WTC11 (cell line): ENCODE measurements around the gene CCT3. TPM values are rescaled to one million over a fixed set of nuclear protein-coding genes. Genes with fewer than 3 reads are reported as not detected.

Source experiments
- ATAC-seq: fragments of 200-7000 bp; cut with Tn5 transposase; 2 replicates; pipeline ENCODE4 v1.10.0; 2021; ENCODE audit warnings: mild to moderate bottlenecking, moderate library complexity
- CTCF ChIA-PET: fragments of 300-600 bp; sonication (Branson Sonifier 250); formaldehyde crosslinking; loops from one replicate; lab custom pipeline; 2021; ENCODE audit warnings: antibody characterized with exemption; lab: Charles Lee
- POLR2A ChIA-PET: fragments of 350-600 bp; sonication (Branson Sonifier 250); formaldehyde crosslinking; loops from one replicate; lab custom pipeline; 2021; ENCODE audit warnings: antibody characterized with exemption; lab: Charles Lee
- DNase-seq: peaks from one replicate; pipeline ENCODE4 v3.0.0; 2021; ENCODE audit warnings: low spot score
- H3K27ac Mint-ChIP-seq: 2 replicates; pipeline ENCODE4 v1.8.0; 2021; ENCODE audit warnings: mixed read lengths
- H3K27me3 Mint-ChIP-seq: 2 replicates; pipeline ENCODE4 v1.8.0; 2021; ENCODE audit warnings: low read depth, mild to moderate bottlenecking, moderate library complexity, mixed read lengths
- H3K36me3 Mint-ChIP-seq: 2 replicates; pipeline ENCODE4 v1.8.0; 2021; ENCODE audit warnings: mixed read lengths
- H3K4me1 Mint-ChIP-seq: 2 replicates; pipeline ENCODE4 v1.8.0; 2022; ENCODE audit warnings: mixed read lengths
- H3K4me3 Mint-ChIP-seq: 2 replicates; pipeline ENCODE4 v1.8.0; 2021; ENCODE audit warnings: mild to moderate bottlenecking, moderate library complexity, mixed read lengths
- H3K9me3 Mint-ChIP-seq: 2 replicates; pipeline ENCODE4 v1.8.0; 2021; ENCODE audit warnings: mixed read lengths
- CREM ChIP-seq: sonication (generic); formaldehyde crosslinking; IDR thresholded peaks from 2 replicates; pipeline ENCODE4 v1.8.1; 2022; ENCODE audit warnings: mild to moderate bottlenecking, missing genetic modification reagents, moderate library complexity
- GABPB1 ChIP-seq: sonication (generic); formaldehyde crosslinking; IDR thresholded peaks from 2 replicates; pipeline ENCODE4 v1.8.1; 2023; ENCODE audit warnings: mild to moderate bottlenecking, missing genetic modification reagents
- IRF2 ChIP-seq: sonication (generic); formaldehyde crosslinking; IDR thresholded peaks from 2 replicates; pipeline ENCODE4 v1.8.0; 2022; ENCODE audit warnings: low read depth, missing genetic modification reagents, borderline replicate concordance
- JAZF1 ChIP-seq: fragments of 250-450 bp; sonication (Bioruptor Pico); IDR thresholded peaks from 2 replicates; pipeline ENCODE4 v1.9.0; 2021; ENCODE audit warnings: moderate library complexity, mild to moderate bottlenecking, inconsistent platforms
- MXD4 ChIP-seq: fragments of 250-450 bp; sonication (Bioruptor Pico); IDR thresholded peaks from 2 replicates; pipeline ENCODE4 v1.8.0; 2021; ENCODE audit warnings: mild to moderate bottlenecking, moderate library complexity, borderline replicate concordance
- NFE2L1 ChIP-seq: sonication (generic); formaldehyde crosslinking; IDR thresholded peaks from 2 replicates; pipeline ENCODE4 v1.8.1; 2023; ENCODE audit warnings: missing genetic modification reagents
- NR2C2 ChIP-seq: sonication (generic); formaldehyde crosslinking; IDR thresholded peaks from 2 replicates; pipeline ENCODE4 v1.8.0; 2022; ENCODE audit warnings: mild to moderate bottlenecking, missing genetic modification reagents
- PRRX2 ChIP-seq: fragments of 250-450 bp; sonication (Bioruptor Pico); IDR thresholded peaks from 2 replicates; pipeline ENCODE4 v1.8.0; 2021; ENCODE audit warnings: mild to moderate bottlenecking
- TCF7 ChIP-seq: sonication (generic); formaldehyde crosslinking; IDR thresholded peaks from 2 replicates; pipeline ENCODE4 v1.8.0; 2022; ENCODE audit warnings: mild to moderate bottlenecking, low read depth, missing genetic modification reagents, moderate library complexity
- TEAD4 ChIP-seq: sonication (generic); formaldehyde crosslinking; IDR thresholded peaks from 2 replicates; pipeline ENCODE4 v1.8.0; 2022; ENCODE audit warnings: mild to moderate bottlenecking, missing genetic modification reagents
- ZNF121 ChIP-seq: sonication (generic); formaldehyde crosslinking; IDR thresholded peaks from 2 replicates; pipeline ENCODE4 v1.8.0; 2023; ENCODE audit warnings: missing genetic modification reagents
- ZNF232 ChIP-seq: sonication (generic); formaldehyde crosslinking; IDR thresholded peaks from 2 replicates; pipeline ENCODE4 v1.8.0; 2022; ENCODE audit warnings: mild to moderate bottlenecking, missing genetic modification reagents
- total RNA-seq: library from RNA; stranded (reverse); gene quantifications from 3 replicates; pipeline ENCODE4 v1.2.3, GENCODE V29; 2021
- TF ChIP-seq, protein P1 (sequence below): sonication (generic); formaldehyde crosslinking; IDR thresholded peaks from 2 replicates; pipeline ENCODE4 v1.8.1; 2022; ENCODE audit warnings: mild to moderate bottlenecking, missing genetic modification reagents, moderate library complexity, borderline replicate concordance
- TF ChIP-seq, protein P2 (sequence below): sonication (generic); formaldehyde crosslinking; IDR thresholded peaks from 2 replicates; pipeline ENCODE4 v1.8.1; 2023; ENCODE audit warnings: mild to moderate bottlenecking, missing genetic modification reagents, borderline replicate concordance
- TF ChIP-seq, protein P3 (sequence below): fragments of 250-450 bp; sonication (Bioruptor Pico); IDR thresholded peaks from 2 replicates; pipeline ENCODE4 v1.8.0; 2021; ENCODE audit warnings: mild to moderate bottlenecking
- TF ChIP-seq, protein P4 (sequence below): sonication (generic); formaldehyde crosslinking; IDR thresholded peaks from 2 replicates; pipeline ENCODE4 v1.8.1; 2023; ENCODE audit warnings: mild to moderate bottlenecking, moderate library complexity, missing genetic modification reagents
- TF ChIP-seq, protein P5 (sequence below): sonication (generic); formaldehyde crosslinking; IDR thresholded peaks from 2 replicates; pipeline ENCODE4 v1.8.1; 2022; ENCODE audit warnings: low read depth, mild to moderate bottlenecking, moderate library complexity, missing genetic modification reagents, borderline replicate concordance
- TF ChIP-seq, protein P6 (sequence below): sonication (generic); formaldehyde crosslinking; IDR thresholded peaks from 2 replicates; pipeline ENCODE4 v1.8.1; 2023; ENCODE audit warnings: mild to moderate bottlenecking, missing genetic modification reagents, moderate library complexity
- TF ChIP-seq, protein P7 (sequence below): sonication (generic); formaldehyde crosslinking; IDR thresholded peaks from 2 replicates; pipeline ENCODE4 v1.8.1; 2023; ENCODE audit warnings: mild to moderate bottlenecking, missing genetic modification reagents
- TF ChIP-seq, protein P8 (sequence below): fragments of 250-450 bp; sonication (Bioruptor Pico); IDR thresholded peaks from 2 replicates; pipeline ENCODE4 v1.9.0; 2021; ENCODE audit warnings: mild to moderate bottlenecking
- TF ChIP-seq, protein P9 (sequence below): sonication (generic); formaldehyde crosslinking; IDR thresholded peaks from 2 replicates; pipeline ENCODE4 v1.8.0; 2023; ENCODE audit warnings: missing genetic modification reagents

The CCT3 gene
- total RNA-seq, 1 experiment from 2014 or later = 479 TPM

DNA sequence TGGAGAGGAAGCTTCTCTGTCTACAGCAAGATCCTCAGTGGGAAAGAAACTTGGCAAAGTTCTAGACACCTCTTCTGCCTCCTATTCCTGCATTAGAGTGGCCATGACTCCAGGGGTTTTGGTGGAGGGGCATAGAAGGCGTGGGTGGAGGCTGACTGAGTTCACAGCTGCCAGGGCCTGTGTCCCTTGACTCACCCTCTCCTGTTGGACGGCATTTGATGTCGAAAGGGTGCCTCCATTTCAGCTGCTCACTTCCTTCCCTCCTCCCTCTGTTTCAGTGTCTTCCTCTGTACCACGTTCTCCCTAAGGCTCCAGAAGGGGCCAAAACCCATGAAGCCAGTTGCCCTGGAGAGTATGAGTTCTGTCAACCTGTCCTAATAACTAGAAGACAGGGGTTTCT is 53.3 kb downstream of the CCT3 start (continued):
- TF ChIP-seq, protein P1, sequence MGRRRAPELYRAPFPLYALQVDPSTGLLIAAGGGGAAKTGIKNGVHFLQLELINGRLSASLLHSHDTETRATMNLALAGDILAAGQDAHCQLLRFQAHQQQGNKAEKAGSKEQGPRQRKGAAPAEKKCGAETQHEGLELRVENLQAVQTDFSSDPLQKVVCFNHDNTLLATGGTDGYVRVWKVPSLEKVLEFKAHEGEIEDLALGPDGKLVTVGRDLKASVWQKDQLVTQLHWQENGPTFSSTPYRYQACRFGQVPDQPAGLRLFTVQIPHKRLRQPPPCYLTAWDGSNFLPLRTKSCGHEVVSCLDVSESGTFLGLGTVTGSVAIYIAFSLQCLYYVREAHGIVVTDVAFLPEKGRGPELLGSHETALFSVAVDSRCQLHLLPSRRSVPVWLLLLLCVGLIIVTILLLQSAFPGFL = no peak
- no peak for TF ChIP-seq JAZF1 (CRISPR knock-in tag)
- TF ChIP-seq ZNF121 (CRISPR knock-in tag) = no peak
- TF ChIP-seq TCF7 (CRISPR knock-in tag) = no peak

DNA sequence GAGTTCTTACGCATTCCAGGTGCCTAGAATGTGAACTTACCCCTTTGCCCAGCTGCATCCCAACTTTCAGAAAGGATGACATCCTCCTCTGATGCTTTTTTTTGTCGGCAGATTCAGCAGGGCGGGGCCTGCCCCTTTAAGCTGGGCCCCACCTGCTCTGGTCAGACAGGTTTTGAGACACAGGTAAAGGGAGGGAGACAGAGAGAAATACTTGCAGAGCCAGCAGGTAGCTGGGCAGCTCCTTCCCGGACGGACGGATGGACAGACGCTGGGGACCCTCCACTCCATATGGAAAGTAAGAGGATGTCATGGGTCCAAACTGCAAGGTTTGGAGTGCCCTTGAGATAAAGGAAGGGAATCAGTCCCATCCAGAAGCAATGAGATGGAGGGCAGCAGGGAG is 54.0 kb downstream of the CCT3 start, which contains the start of gene TMEM79:
Gene TMEM79 (plus strand): TSS at position 214 of the 400 bp plus-strand sequence. CDS start 902 bp downstream, outside the sequence.
- Mint-ChIP-seq H3K4me1 (peaks cover 24% of the 10 kb centered on the region), H3K27ac (peak within 1 kb of the TSS; percentile 97), H3K36me3 (no peaks in the 10 kb centered on the region), H3K27me3 (no peaks in the 10 kb centered on the region), H3K9me3 (no peaks in the 10 kb centered on the region), H3K4me3 (peak within 1 kb of the TSS; percentile 97)
- ChIA-PET POLR2A (interaction anchor here (2.0 kb wide), 1 partner anchor 53 kb away, joined by 10 read pairs; the partner anchor contains the start of genes CCT3 and TSACC), CTCF (interaction anchor here (1.3 to 2.3 kb wide), 6 partner anchors 36 to 346 kb away, joined by 3 to 9 read pairs (median 5); no protein-coding TSS in a partner anchor)
- DNase-seq = no peak
- ATAC-seq = no peak
- TF ChIP-seq ZNF121 (CRISPR knock-in tag) (no peak), ZNF232 (CRISPR knock-in tag) (no peak), TEAD4 (CRISPR knock-in tag) (no peak), IRF2 (no peak), PRRX2 (CRISPR knock-in tag) (no peak), MXD4 (CRISPR knock-in tag) (no peak), GABPB1 (CRISPR knock-in tag) (no peak), NR2C2 (no peak), NFE2L1 (CRISPR knock-in tag) (no peak), CREM (CRISPR knock-in tag) (no peak)
- TF ChIP-seq, protein P2, sequence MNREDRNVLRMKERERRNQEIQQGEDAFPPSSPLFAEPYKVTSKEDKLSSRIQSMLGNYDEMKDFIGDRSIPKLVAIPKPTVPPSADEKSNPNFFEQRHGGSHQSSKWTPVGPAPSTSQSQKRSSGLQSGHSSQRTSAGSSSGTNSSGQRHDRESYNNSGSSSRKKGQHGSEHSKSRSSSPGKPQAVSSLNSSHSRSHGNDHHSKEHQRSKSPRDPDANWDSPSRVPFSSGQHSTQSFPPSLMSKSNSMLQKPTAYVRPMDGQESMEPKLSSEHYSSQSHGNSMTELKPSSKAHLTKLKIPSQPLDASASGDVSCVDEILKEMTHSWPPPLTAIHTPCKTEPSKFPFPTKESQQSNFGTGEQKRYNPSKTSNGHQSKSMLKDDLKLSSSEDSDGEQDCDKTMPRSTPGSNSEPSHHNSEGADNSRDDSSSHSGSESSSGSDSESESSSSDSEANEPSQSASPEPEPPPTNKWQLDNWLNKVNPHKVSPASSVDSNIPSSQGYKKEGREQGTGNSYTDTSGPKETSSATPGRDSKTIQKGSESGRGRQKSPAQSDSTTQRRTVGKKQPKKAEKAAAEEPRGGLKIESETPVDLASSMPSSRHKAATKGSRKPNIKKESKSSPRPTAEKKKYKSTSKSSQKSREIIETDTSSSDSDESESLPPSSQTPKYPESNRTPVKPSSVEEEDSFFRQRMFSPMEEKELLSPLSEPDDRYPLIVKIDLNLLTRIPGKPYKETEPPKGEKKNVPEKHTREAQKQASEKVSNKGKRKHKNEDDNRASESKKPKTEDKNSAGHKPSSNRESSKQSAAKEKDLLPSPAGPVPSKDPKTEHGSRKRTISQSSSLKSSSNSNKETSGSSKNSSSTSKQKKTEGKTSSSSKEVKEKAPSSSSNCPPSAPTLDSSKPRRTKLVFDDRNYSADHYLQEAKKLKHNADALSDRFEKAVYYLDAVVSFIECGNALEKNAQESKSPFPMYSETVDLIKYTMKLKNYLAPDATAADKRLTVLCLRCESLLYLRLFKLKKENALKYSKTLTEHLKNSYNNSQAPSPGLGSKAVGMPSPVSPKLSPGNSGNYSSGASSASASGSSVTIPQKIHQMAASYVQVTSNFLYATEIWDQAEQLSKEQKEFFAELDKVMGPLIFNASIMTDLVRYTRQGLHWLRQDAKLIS (CRISPR knock-in tag) = no peak
- TF ChIP-seq, protein P3, sequence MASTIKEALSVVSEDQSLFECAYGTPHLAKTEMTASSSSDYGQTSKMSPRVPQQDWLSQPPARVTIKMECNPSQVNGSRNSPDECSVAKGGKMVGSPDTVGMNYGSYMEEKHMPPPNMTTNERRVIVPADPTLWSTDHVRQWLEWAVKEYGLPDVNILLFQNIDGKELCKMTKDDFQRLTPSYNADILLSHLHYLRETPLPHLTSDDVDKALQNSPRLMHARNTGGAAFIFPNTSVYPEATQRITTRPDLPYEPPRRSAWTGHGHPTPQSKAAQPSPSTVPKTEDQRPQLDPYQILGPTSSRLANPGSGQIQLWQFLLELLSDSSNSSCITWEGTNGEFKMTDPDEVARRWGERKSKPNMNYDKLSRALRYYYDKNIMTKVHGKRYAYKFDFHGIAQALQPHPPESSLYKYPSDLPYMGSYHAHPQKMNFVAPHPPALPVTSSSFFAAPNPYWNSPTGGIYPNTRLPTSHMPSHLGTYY = no peak
- TF ChIP-seq, protein P4, sequence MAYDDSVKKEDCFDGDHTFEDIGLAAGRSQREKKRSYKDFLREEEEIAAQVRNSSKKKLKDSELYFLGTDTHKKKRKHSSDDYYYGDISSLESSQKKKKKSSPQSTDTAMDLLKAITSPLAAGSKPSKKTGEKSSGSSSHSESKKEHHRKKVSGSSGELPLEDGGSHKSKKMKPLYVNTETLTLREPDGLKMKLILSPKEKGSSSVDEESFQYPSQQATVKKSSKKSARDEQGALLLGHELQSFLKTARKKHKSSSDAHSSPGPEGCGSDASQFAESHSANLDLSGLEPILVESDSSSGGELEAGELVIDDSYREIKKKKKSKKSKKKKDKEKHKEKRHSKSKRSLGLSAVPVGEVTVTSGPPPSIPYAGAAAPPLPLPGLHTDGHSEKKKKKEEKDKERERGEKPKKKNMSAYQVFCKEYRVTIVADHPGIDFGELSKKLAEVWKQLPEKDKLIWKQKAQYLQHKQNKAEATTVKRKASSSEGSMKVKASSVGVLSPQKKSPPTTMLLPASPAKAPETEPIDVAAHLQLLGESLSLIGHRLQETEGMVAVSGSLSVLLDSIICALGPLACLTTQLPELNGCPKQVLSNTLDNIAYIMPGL (CRISPR knock-in tag) = no peak
- TF ChIP-seq, protein P5, sequence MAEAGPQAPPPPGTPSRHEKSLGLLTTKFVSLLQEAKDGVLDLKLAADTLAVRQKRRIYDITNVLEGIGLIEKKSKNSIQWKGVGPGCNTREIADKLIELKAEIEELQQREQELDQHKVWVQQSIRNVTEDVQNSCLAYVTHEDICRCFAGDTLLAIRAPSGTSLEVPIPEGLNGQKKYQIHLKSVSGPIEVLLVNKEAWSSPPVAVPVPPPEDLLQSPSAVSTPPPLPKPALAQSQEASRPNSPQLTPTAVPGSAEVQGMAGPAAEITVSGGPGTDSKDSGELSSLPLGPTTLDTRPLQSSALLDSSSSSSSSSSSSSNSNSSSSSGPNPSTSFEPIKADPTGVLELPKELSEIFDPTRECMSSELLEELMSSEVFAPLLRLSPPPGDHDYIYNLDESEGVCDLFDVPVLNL (CRISPR knock-in tag) = no peak
- TF ChIP-seq, protein P6, sequence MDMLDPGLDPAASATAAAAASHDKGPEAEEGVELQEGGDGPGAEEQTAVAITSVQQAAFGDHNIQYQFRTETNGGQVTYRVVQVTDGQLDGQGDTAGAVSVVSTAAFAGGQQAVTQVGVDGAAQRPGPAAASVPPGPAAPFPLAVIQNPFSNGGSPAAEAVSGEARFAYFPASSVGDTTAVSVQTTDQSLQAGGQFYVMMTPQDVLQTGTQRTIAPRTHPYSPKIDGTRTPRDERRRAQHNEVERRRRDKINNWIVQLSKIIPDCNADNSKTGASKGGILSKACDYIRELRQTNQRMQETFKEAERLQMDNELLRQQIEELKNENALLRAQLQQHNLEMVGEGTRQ (CRISPR knock-in tag) = no peak
- TF ChIP-seq, protein P7, sequence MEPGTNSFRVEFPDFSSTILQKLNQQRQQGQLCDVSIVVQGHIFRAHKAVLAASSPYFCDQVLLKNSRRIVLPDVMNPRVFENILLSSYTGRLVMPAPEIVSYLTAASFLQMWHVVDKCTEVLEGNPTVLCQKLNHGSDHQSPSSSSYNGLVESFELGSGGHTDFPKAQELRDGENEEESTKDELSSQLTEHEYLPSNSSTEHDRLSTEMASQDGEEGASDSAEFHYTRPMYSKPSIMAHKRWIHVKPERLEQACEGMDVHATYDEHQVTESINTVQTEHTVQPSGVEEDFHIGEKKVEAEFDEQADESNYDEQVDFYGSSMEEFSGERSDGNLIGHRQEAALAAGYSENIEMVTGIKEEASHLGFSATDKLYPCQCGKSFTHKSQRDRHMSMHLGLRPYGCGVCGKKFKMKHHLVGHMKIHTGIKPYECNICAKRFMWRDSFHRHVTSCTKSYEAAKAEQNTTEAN = no peak
- TF ChIP-seq, protein P8, sequence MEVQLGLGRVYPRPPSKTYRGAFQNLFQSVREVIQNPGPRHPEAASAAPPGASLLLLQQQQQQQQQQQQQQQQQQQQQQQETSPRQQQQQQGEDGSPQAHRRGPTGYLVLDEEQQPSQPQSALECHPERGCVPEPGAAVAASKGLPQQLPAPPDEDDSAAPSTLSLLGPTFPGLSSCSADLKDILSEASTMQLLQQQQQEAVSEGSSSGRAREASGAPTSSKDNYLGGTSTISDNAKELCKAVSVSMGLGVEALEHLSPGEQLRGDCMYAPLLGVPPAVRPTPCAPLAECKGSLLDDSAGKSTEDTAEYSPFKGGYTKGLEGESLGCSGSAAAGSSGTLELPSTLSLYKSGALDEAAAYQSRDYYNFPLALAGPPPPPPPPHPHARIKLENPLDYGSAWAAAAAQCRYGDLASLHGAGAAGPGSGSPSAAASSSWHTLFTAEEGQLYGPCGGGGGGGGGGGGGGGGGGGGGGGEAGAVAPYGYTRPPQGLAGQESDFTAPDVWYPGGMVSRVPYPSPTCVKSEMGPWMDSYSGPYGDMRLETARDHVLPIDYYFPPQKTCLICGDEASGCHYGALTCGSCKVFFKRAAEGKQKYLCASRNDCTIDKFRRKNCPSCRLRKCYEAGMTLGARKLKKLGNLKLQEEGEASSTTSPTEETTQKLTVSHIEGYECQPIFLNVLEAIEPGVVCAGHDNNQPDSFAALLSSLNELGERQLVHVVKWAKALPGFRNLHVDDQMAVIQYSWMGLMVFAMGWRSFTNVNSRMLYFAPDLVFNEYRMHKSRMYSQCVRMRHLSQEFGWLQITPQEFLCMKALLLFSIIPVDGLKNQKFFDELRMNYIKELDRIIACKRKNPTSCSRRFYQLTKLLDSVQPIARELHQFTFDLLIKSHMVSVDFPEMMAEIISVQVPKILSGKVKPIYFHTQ (CRISPR knock-in tag) = no peak
- TF ChIP-seq, protein P9, sequence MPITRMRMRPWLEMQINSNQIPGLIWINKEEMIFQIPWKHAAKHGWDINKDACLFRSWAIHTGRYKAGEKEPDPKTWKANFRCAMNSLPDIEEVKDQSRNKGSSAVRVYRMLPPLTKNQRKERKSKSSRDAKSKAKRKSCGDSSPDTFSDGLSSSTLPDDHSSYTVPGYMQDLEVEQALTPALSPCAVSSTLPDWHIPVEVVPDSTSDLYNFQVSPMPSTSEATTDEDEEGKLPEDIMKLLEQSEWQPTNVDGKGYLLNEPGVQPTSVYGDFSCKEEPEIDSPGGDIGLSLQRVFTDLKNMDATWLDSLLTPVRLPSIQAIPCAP (CRISPR knock-in tag) = no peak
